Spinal cord (tissue), 10 donors: ENCODE measurements around the gene LAMA4. TPM values are rescaled to one million over a fixed set of nuclear protein-coding genes. Genes with fewer than 3 reads are reported as not detected.
"Not testable (repeated sequence)": the region's sequence is repeated elsewhere in the genome, so short reads cannot be mapped to it uniquely, and the experiment has no call there.

Source experiments
- DNase-seq, 6 donors: peaks; one replicate each; pipeline versions ENCODE4 v3.0.0 to v3.0.0-alpha.2; 2013 to 2015; ENCODE audit warnings: low spot score in 6 of 6, low read depth in 4 of 6
- H3K27ac ChIP-seq: one replicate; pipeline ENCODE4 v1.5.1; 2013; ENCODE audit warnings: low read depth, low read length, control low read depth
- H3K27me3 ChIP-seq: one replicate; pipeline ENCODE4 v1.6.1; 2013; ENCODE audit warnings: low read length; ENCODE audit not compliant: control insufficient read depth, insufficient read depth
- H3K36me3 ChIP-seq: one replicate; pipeline ENCODE4 v1.6.1; 2013; ENCODE audit warnings: low read length; ENCODE audit not compliant: control insufficient read depth, insufficient read depth
- H3K4me1 ChIP-seq: one replicate; pipeline ENCODE4 v1.6.1; 2013; ENCODE audit warnings: low read length; ENCODE audit not compliant: control insufficient read depth, insufficient read depth
- H3K4me3 ChIP-seq: one replicate; pipeline ENCODE4 v1.5.1; 2013; ENCODE audit warnings: low read depth, low read length, control low read depth
- H3K9me3 ChIP-seq: one replicate; pipeline ENCODE4 v1.6.1; 2013; ENCODE audit warnings: low read length; ENCODE audit not compliant: control insufficient read depth, insufficient read depth
- WGBS: methylation state at CpG from one replicate; pipeline ENCODE4 v1.1.5; 2013; ENCODE audit warnings: missing lambda C conversion rate; ENCODE audit not compliant: insufficient coverage; 5-methylcytosine and 5-hydroxymethylcytosine counted together
- polyA plus RNA-seq, 2 donors: library from polyadenylated mRNA; unstranded; fragments of 120-200 nt; gene quantifications; one replicate each; pipeline ENCODE4 v1.2.1, GENCODE V29; 2013; ENCODE audit not compliant: insufficient read length in 2 of 2
- total RNA-seq, 2 donors: library from RNA; depleted of rRNA in 1 of 2; stranded (reverse); fragments of 120-200 nt in 1 of 2; fragments of >200 nt in 1 of 2; gene quantifications; one replicate each; pipeline versions ENCODE4 v1.2.3 to v1.2.4, GENCODE V29; 2013 to 2014
- donor health status: healthy.

LAMA4 gene
- total and polyA plus RNA-seq, 4 donors = 60.5 to 317 (median 115) TPM

DNA sequence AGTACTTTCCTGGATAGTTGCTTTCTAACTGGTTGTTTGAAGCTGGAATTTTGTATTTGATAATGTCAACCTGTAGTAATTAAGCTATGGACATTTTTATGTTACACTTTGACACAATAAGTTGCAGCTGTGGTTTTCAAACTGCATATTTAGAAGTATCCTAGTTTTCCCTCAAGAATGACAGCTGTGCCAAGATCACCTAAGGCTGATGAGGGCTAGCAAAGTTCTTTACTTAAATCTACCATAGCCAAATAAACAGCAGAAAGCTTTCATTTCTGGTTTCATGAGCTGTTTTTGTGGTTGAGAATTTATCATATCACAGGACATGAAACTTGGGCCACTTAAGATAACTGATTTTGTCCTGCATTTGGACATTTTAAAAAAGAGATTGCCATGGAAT is 136.3 kb downstream of the LAMA4 start:
- Histone ChIP-seq H3K4me3 (no peak overlapping the region), H3K36me3 (no peaks in the 10 kb centered on the region), H3K27ac (no peak overlapping the region), H3K27me3 (no peaks in the 10 kb centered on the region), H3K4me1 (no peaks in the 10 kb centered on the region), H3K9me3 (no peaks in the 10 kb centered on the region)
- no peak for DNase-seq

GRCh38 chr6:112117554-112117953 is 136.8 kb downstream of the LAMA4 start:
- Histone ChIP-seq H3K36me3 (no peaks in the 10 kb centered on the region), H3K4me3 (no peak overlapping the region), H3K27me3 (no peaks in the 10 kb centered on the region), H3K4me1 (no peaks in the 10 kb centered on the region), H3K9me3 (no peaks in the 10 kb centered on the region), H3K27ac (no peak overlapping the region)
- 100% methylated on average over 1 of the region's 1 CpG for WGBS
- no peak for DNase-seq

- H3K27ac ChIP-seq = no peak overlapping the region
- DNase-seq = no peak
- no peaks in the 10 kb centered on the region for H3K36me3 ChIP-seq
- H3K4me3 ChIP-seq = no peak overlapping the region
- no peaks in the 10 kb centered on the region for H3K4me1 ChIP-seq
- no CpG with 5 or more reads among the region's 1 CpG for WGBS
- no peaks in the 10 kb centered on the region for H3K27me3 ChIP-seq
- no peaks in the 10 kb centered on the region for H3K9me3 ChIP-seq
Observed at GRCh38 chr6:112116221-112116620, 138.1 kb downstream of the LAMA4 start.

DNA sequence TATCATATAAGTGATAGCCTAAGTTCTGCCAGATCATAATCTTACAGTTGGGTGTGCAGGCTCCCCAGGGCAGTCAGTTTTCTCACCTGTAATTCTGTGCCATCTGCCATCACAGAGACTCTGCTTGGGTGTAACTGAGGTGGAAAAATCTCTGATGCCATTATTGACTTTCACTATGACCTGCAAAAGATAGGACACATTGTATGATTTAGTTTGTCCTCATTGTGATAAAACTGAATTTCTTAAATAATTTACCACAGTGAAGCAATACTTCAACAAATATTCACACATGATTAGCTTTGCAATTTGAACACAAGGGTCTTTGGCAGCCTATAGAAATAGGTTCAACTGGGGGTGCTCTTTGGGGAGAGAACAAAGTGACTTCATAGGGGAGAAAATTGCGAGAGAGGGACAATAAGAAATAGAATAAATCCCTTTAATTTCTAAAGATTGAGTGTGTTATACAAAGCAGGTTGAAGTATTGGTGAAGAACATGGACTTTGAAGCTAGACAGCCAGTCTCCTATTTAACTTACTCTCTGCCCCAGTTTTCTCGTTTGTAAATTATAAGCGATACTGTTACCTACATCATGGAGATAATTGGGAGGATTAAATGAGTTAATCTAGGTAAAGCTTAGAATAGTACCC is 139.7 kb downstream of the LAMA4 start:
- Histone ChIP-seq H3K9me3 (no peaks in the 10 kb centered on the region), H3K36me3 (no peaks in the 10 kb centered on the region), H3K27ac (no peak overlapping the region), H3K4me1 (no peaks in the 10 kb centered on the region), H3K27me3 (no peaks in the 10 kb centered on the region), H3K4me3 (no peak overlapping the region)
- no CpG with 5 or more reads among the region's 3 CpGs for WGBS
- DNase-seq = no peak

DNA sequence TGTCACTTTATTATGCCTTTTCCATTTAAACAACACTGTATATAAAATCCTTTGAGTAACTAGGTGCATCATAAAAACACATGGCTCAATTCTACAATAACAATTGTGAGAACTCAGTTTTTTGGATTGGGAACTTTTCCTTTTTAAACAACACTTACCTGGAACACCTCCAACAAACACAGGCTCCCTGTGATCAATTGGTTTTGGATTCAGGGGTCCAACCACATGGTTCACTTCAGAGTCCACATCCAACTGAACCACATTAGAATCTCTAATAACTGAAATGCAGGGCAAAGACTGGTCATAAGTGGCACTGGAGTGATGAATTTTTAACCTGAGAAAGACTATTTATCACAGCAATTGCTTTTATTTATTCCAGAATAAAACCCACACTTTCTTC is 140.4 kb downstream of the LAMA4 start:
- Histone ChIP-seq H3K9me3 (no peaks in the 10 kb centered on the region), H3K27ac (no peak overlapping the region), H3K27me3 (no peaks in the 10 kb centered on the region), H3K4me3 (no peak overlapping the region), H3K4me1 (no peaks in the 10 kb centered on the region), H3K36me3 (peaks cover 3% of the 10 kb centered on the region)
- DNase-seq = peak in 1 of 6 donors; percentile 40

DNA sequence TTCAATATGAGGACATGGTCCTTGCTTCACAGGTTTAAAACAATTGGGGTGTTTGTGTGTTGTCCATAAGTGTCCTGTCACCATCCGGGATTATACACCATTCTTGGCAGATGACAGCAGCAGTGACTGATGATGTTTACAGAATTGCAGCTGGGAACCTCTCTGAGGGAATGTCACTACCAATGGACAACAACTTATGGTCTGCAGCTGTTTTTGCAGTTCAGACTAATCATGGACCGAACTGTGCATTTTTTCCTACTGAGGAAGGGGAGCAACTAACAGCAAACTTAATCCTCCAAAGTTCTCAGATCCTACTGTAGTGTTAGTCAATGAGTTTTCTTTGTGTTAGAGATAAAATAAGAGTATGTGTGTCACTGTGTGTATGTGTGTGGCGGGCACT is 140.9 kb downstream of the LAMA4 start:
- H3K36me3 ChIP-seq = peaks cover 3% of the 10 kb centered on the region
- no peaks in the 10 kb centered on the region for H3K4me1 ChIP-seq
- H3K27ac ChIP-seq = no peak overlapping the region
- peak in 1 of 6 donors; percentile 32 for DNase-seq
- H3K4me3 ChIP-seq = no peak overlapping the region
- no peaks in the 10 kb centered on the region for H3K27me3 ChIP-seq
- no peaks in the 10 kb centered on the region for H3K9me3 ChIP-seq
- 56% methylated on average over 1 of the region's 3 CpGs for WGBS

GRCh38 chr6:112109262-112109661 is 145.1 kb downstream of the LAMA4 start:
- peaks cover 2% of the 10 kb centered on the region for H3K9me3 ChIP-seq
- peak in 1 of 6 donors; percentile 16 for DNase-seq
- H3K4me3 ChIP-seq = no peak overlapping the region
- no peaks in the 10 kb centered on the region for H3K4me1 ChIP-seq
- peaks cover 12% of the 10 kb centered on the region for H3K36me3 ChIP-seq
- H3K27ac ChIP-seq = no peak overlapping the region
- H3K27me3 ChIP-seq = no peaks in the 10 kb centered on the region
- WGBS = 15% methylated on average over 7 of the region's 9 CpGs

GRCh38 chr6:112106562-112106961 is 147.8 kb downstream of the LAMA4 start:
- H3K27ac ChIP-seq = no peak overlapping the region

DNA sequence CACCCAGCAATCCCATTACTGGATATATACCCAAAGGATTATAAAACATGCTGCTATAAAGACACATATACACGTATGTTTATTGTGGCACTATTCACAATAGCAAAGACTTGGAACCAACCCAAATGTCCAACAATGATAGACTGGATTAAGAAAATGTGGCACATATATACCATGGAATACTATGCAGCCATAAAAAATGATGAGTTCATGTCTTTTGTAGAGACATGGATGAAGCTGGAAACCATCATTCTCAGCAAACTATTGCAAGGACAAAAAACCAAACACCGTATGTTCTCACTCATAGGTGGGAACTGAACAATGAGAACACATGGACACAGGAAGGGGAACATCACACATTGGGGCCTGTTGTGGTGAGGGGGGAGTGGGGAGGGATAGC is 148.3 kb downstream of the LAMA4 start:
- not testable (repeated sequence) for H3K27ac ChIP-seq, H3K27me3 ChIP-seq, DNase-seq, H3K4me3 ChIP-seq, H3K9me3 ChIP-seq, H3K4me1 ChIP-seq
- H3K36me3 ChIP-seq = peaks cover 16% of the 10 kb centered on the region
- no CpG with 5 or more reads among the region's 2 CpGs for WGBS

More at GRCh38 chr6:112106562-112106961, 147.8 kb downstream of the LAMA4 start:
- 100% methylated on average over 1 of the region's 2 CpGs for WGBS
- no peak for DNase-seq
- Histone ChIP-seq H3K9me3 (peaks cover 3% of the 10 kb centered on the region), H3K4me3 (no peak overlapping the region), H3K36me3 (peaks cover 16% of the 10 kb centered on the region), H3K27me3 (no peaks in the 10 kb centered on the region), H3K4me1 (no peaks in the 10 kb centered on the region)

GRCh38 chr6:112100561-112100960 is 153.8 kb downstream of the LAMA4 start:
- Histone ChIP-seq H3K36me3 (peaks cover 4% of the 10 kb centered on the region), H3K27ac (no peak overlapping the region), H3K27me3 (no peaks in the 10 kb centered on the region), H3K4me3 (no peak overlapping the region), H3K9me3 (peaks cover 3% of the 10 kb centered on the region), H3K4me1 (no peaks in the 10 kb centered on the region)
- no peak for DNase-seq
- WGBS = 70% methylated on average over 2 of the region's 4 CpGs
